Gastrocnemius medialis (tissue), 4 donors: ENCODE results near the gene ALDH3A2. TPM values are rescaled to one million over a fixed set of nuclear protein-coding genes. Genes with fewer than 3 reads are reported as not detected.
A peak's percentile ranks its signal among the peaks of the same experiment; 100 is the strongest.

ENCODE experiments used
- ATAC-seq, 2 donors: fragments of 150-250 bp; one replicate each; pipeline ENCODE4 v1.9.1; 2016
- DNase-seq, 2 donors: peaks; one replicate each; pipeline ENCODE4 v3.0.0-alpha.2; 2019
- H3K27ac ChIP-seq, 4 donors: fragments of 200-600 bp; sonication (generic); 1 replicate in 1 of 4; 2 replicates in 3 of 4; pipeline ENCODE4 v1.5.1; 2016 to 2018; ENCODE audit warnings: mild to moderate bottlenecking in 2 of 4, moderate library complexity in 1 of 4
- H3K27me3 ChIP-seq, 3 donors: fragments of 200-600 bp; sonication (generic) in 2 of 3; 1 replicate in 1 of 3; 2 replicates in 2 of 3; pipeline versions ENCODE4 v1.5.1 to v1.6.0; 2016 to 2019; ENCODE audit warnings: mild to moderate bottlenecking in 1 of 3, moderate library complexity in 1 of 3
- H3K36me3 ChIP-seq, 2 donors: fragments of 200-600 bp; sonication (generic) in 1 of 2; one replicate each; pipeline ENCODE4 v1.5.1; 2017 to 2018
- H3K4me1 ChIP-seq, 2 donors: fragments of 200-600 bp; sonication (generic) in 1 of 2; one replicate each; pipeline ENCODE4 v1.5.1; 2016 to 2017; ENCODE audit warnings: mild to moderate bottlenecking in 2 of 2
- H3K4me3 ChIP-seq, 4 donors: fragments of 200-600 bp; sonication (generic) in 3 of 4; 1 replicate in 1 of 4; 2 replicates in 3 of 4; pipeline ENCODE4 v1.5.1; 2016 to 2019; ENCODE audit warnings: mild to moderate bottlenecking in 2 of 4
- H3K9me3 ChIP-seq, 3 donors: fragments of 200-600 bp; sonication (generic) in 2 of 3; 1 replicate in 1 of 3; 2 replicates in 2 of 3; pipeline ENCODE4 v1.5.1; 2016 to 2019
- POLR2A ChIP-seq, 2 donors: fragments of 450-650 bp; IDR thresholded peaks; one replicate each; pipeline ENCODE4 v1.6.1; 2017; ENCODE audit warnings: antibody characterized with exemption in 2 of 2, mild to moderate bottlenecking in 2 of 2, moderate library complexity in 2 of 2
- in situ Hi-C, 4 donors: fragments of 200-750 bp; cut with MboI; loops; one replicate each; pipeline versions ENCODE4 v1.15.0 to v1.8.0; 2017; ENCODE audit warnings: low sequenced_read_pairs in 4 of 4
- intact Hi-C: fragments of 100-400 bp; cut with DNase I; formaldehyde crosslinking; loops from one replicate; pipeline ENCODE4 v1.15.1; 2023; ENCODE audit warnings: low total_unique reads
- total RNA-seq, 4 donors: library from RNA; depleted of rRNA; stranded (reverse); fragments of >200 nt; gene quantifications; one replicate each; pipeline versions ENCODE4 v1.1.0 to v1.2.3, GENCODE V29; 2016
- TF ChIP-seq, protein P1 (sequence below), 5 experiments: fragments of 450-650 bp in 3 of 5; fragments of 200-600 bp in 2 of 5; sonication (generic) in 2 of 5; IDR thresholded peaks in 4 of 5; conservative IDR thresholded peaks in 1 of 5; 1 replicate in 4 of 5; 2 replicates in 1 of 5; pipeline ENCODE4 v1.5.1; 2016 to 2019; ENCODE audit warnings: antibody characterized with exemption in 5 of 5, mild to moderate bottlenecking in 3 of 5, moderate library complexity in 3 of 5

The ALDH3A2 gene
- total RNA-seq, 4 donors from 2014 or later: 87.6 to 117 (median 98.2) TPM

DNA sequence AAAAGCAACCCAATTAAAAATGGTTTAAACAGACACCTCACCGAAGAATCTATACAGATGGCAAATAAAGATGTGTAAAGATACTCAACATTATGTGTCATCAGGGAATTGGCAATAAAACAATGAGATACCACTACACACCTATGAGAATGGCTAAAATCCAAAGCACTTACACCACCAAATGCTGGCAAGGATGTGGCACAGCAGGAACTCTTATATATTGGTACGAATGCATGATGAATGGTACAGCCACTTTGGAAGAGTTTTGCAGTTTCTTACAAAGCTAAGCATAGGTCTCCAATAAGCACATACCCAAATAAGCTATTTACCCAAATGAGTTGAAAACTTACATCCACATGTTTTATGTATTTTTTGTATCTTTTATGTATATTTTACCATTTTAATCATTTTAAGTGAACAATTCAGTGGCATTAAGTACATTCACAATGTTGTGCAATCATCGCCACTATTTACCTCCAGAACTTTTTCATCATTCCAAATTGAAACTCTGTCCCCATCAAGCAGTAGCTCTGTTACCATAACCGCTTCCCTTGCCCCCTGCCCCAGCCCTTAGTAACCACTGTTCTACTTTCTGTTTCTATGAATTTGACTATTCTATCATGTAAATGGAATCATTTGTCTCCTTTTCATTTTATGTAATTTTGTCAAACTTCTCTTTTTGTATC lies 6.7 kb upstream of the ALDH3A2 start:
- no peaks in the 10 kb centered on the region for H3K27me3 ChIP-seq
- DNase-seq (no peak), ATAC-seq (no peak)
- H3K4me3 ChIP-seq: no peak overlapping the region
- intact Hi-C loops: no loop called here
- in situ Hi-C loops: loop anchor here (10.0 to 25.0 kb wide), 4 partner anchors 123 to 280 kb away; partner anchors contain the start of gene B9D1 (in 1 of the 4)
- TF ChIP-seq POLR2A (IDR thresholded peaks at IDR 0.05): no peak
- TF ChIP-seq, protein P1, sequence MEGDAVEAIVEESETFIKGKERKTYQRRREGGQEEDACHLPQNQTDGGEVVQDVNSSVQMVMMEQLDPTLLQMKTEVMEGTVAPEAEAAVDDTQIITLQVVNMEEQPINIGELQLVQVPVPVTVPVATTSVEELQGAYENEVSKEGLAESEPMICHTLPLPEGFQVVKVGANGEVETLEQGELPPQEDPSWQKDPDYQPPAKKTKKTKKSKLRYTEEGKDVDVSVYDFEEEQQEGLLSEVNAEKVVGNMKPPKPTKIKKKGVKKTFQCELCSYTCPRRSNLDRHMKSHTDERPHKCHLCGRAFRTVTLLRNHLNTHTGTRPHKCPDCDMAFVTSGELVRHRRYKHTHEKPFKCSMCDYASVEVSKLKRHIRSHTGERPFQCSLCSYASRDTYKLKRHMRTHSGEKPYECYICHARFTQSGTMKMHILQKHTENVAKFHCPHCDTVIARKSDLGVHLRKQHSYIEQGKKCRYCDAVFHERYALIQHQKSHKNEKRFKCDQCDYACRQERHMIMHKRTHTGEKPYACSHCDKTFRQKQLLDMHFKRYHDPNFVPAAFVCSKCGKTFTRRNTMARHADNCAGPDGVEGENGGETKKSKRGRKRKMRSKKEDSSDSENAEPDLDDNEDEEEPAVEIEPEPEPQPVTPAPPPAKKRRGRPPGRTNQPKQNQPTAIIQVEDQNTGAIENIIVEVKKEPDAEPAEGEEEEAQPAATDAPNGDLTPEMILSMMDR (IDR thresholded peaks at IDR 0.05 in 4 of 5, conservative IDR thresholded peaks at IDR 0.05 in 1 of 5): no peak
- H3K27ac ChIP-seq: no peak overlapping the region
- no peaks in the 10 kb centered on the region for H3K9me3 ChIP-seq
- peaks cover 5 to 9% of the 10 kb centered on the region in 2 donors for H3K4me1 ChIP-seq
- H3K36me3 ChIP-seq: no peaks in the 10 kb centered on the region

DNA sequence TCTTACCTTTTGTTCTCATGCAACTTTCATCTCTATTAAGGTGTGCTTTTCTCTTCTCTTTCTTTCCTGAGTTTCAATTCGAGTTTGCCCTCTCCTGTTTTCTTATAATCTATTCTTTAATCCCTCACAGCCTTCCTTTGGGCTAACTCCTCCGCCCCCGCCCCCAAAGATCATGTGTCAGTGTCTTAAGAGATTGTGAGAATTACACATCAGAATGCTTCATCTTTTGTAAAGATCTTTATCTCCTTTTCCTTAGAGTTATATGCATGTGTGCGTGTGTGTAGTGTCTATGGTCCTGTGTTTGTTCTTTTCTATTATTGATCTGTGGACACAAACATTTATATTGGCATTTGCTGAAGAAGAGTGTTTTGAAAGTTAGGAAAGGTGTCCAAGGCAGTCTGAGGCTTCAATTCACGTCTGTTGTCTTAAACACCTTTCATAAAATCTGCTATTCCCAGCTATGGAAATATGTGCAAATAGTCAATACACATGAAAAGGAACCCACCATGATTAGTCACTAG lies 6.1 kb upstream of the ALDH3A2 start:
- Histone ChIP-seq H3K4me1 (peaks cover 11 to 15% of the 10 kb centered on the region in 2 donors), H3K9me3 (no peaks in the 10 kb centered on the region), H3K4me3 (no peak overlapping the region), H3K27ac (no peak overlapping the region), H3K36me3 (no peaks in the 10 kb centered on the region), H3K27me3 (no peaks in the 10 kb centered on the region)
- in situ Hi-C loops: loop anchor here (10.0 to 25.0 kb wide), 4 partner anchors 122 to 280 kb away; partner anchors contain the start of gene B9D1 (in 1 of the 4)
- ATAC-seq: no peak
- TF ChIP-seq POLR2A (IDR thresholded peaks at IDR 0.05): no peak
- TF ChIP-seq, protein P1 (IDR thresholded peaks at IDR 0.05 in 4 of 5, conservative IDR thresholded peaks at IDR 0.05 in 1 of 5): no peak
- DNase-seq: no peak
- intact Hi-C loops: no loop called here

DNA sequence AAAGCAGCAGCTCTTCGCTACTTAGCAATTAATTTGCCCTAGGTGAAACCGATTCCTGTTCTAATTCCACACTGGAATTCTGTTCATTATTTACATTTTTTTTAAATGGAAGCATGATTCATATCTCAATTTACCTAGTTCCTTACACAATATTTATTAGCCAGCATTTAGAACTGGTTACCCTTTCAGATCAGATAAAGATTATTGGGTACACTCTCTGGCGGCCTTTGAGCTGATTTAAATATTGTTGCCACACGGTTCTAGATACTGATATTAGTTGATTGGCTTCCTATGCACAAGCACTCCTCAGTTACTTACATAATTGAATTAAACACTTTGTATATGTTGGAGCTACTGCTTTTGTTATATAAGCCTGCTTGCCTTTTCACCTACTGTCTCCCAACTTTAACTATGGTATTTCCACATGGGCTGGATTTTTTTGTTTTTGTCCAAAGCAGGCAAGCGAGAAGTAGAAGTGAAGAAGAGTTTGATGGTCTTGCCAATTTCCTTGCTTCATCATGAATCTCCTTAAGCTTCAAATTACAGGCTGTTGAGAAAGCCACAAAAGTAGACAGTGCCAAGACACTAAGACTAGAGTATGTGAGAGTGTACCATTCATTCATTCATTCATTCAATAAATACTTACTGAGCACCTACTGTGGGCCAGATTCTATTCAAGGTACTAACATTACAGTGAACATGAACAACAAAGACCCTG lies 3.9 kb upstream of the ALDH3A2 start:
- Histone ChIP-seq H3K4me3 (no peak overlapping the region), H3K36me3 (no peaks in the 10 kb centered on the region), H3K27me3 (no peaks in the 10 kb centered on the region), H3K4me1 (peaks cover 21 to 22% of the 10 kb centered on the region in 2 donors), H3K9me3 (no peaks in the 10 kb centered on the region), H3K27ac (no peak overlapping the region)
- intact Hi-C loops (loop anchor here (5.0 kb wide), 3 partner anchors 107 to 282 kb away; partner anchors contain the start of genes B9D1 and MAPK7), in situ Hi-C loops (loop anchor here (5.0 to 25.0 kb wide), 5 partner anchors 118 to 282 kb away; partner anchors contain the start of gene B9D1 (in 1 of the 4))
- ATAC-seq: peak in 1 of 2 donors; percentile 11
- TF ChIP-seq POLR2A (IDR thresholded peaks at IDR 0.05): no peak
- TF ChIP-seq, protein P1 (IDR thresholded peaks at IDR 0.05 in 4 of 5, conservative IDR thresholded peaks at IDR 0.05 in 1 of 5): no peak
- DNase-seq: no peak

DNA sequence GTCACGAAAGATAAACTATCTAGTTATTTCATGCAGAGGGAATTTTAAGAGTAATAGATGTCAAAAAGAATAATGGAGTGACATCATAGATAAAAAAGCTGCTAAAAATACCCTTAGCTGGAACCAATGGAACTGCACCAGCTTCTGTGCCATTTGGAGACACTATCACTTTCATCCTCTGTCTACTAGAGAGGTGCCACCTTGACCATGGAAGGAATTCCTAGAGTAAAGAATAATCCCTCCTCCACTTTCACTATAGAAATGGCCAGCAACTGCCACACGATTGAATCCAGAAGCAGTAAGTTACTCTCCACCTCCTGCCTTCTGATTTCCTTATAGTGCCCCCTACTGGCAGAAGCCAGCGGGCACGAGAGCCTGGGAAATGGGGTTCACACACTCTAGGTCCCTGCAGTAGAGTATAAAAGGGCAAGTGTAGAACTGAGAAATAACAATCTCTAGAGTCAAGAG lies 2.8 kb upstream of the ALDH3A2 start:
- in situ Hi-C loops: loop anchor here (5.0 to 25.0 kb wide), 5 partner anchors 117 to 283 kb away; partner anchors contain the start of gene B9D1 (in 1 of the 4)
- no peak for ATAC-seq
- H3K9me3 ChIP-seq: no peaks in the 10 kb centered on the region
- no peaks in the 10 kb centered on the region for H3K36me3 ChIP-seq
- H3K4me1 ChIP-seq: peaks cover 31 to 33% of the 10 kb centered on the region in 2 donors
- no peak overlapping the region for H3K27ac ChIP-seq
- intact Hi-C loops: loop anchor here (5.0 kb wide), 3 partner anchors 108 to 283 kb away; partner anchors contain the start of genes B9D1 and MAPK7
- DNase-seq: no peak
- TF ChIP-seq, protein P1 (IDR thresholded peaks at IDR 0.05 in 4 of 5, conservative IDR thresholded peaks at IDR 0.05 in 1 of 5): peak in 2 of 5 experiments; percentile 41 to 50
- no peak for TF ChIP-seq POLR2A (IDR thresholded peaks at IDR 0.05)
- H3K27me3 ChIP-seq: no peaks in the 10 kb centered on the region
- H3K4me3 ChIP-seq: no peak overlapping the region
